ENCODE measurements around the gene SYT9.

The SYT9 gene

GRCh38 chr11:7381937-7382336, 130.2 kb downstream of the SYT9 start:
- DNase-seq (ENCODE audit: low read depth, low spot score), result no peak
- no peak for TF ChIP-seq FOXP2 (optimal IDR thresholded peaks at IDR 0.05; ENCODE audit: control extremely low read depth, extremely low read length, insufficient read depth)
- TF ChIP-seq POLR2AphosphoS5 (IDR thresholded peaks at IDR 0.05; ENCODE audit: borderline replicate concordance, low read depth, low read length), result no peak
- no peak for TF ChIP-seq EZH2 (IDR thresholded peaks at IDR 0.05)
- H3K27ac ChIP-seq, result no peak overlapping the region
- H3K9ac ChIP-seq (ENCODE audit: insufficient read length), result no peak overlapping the region
- no peaks in the 10 kb centered on the region for H3K36me3 ChIP-seq (ENCODE audit: insufficient read depth, low read length)
- no peak overlapping the region for H3K4me3 ChIP-seq
- H3K9me3 ChIP-seq (ENCODE audit: low read depth, low read length), result no peaks in the 10 kb centered on the region

GRCh38 chr11:7383406-7383805, 131.7 kb downstream of the SYT9 start:
- Histone ChIP-seq H3K4me3 (no peak overlapping the region), H3K9ac (ENCODE audit: insufficient read length) (no peak overlapping the region), H3K9me3 (ENCODE audit: low read depth, low read length) (no peaks in the 10 kb centered on the region), H3K27ac (no peak overlapping the region), H3K36me3 (ENCODE audit: insufficient read depth, low read length) (no peaks in the 10 kb centered on the region)
- no peak for TF ChIP-seq FOXP2 (optimal IDR thresholded peaks at IDR 0.05; ENCODE audit: control extremely low read depth, extremely low read length, insufficient read depth)
- TF ChIP-seq POLR2AphosphoS5 (IDR thresholded peaks at IDR 0.05; ENCODE audit: borderline replicate concordance, low read depth, low read length), result no peak
- TF ChIP-seq EZH2 (IDR thresholded peaks at IDR 0.05), result no peak
- DNase-seq (ENCODE audit: low read depth, low spot score), result no peak

- no peak overlapping the region for H3K9ac ChIP-seq (ENCODE audit: insufficient read length)
- no peaks in the 10 kb centered on the region for H3K9me3 ChIP-seq (ENCODE audit: low read depth, low read length)
- TF ChIP-seq POLR2AphosphoS5 (IDR thresholded peaks at IDR 0.05; ENCODE audit: borderline replicate concordance, low read depth, low read length), result no peak
- TF ChIP-seq EZH2 (IDR thresholded peaks at IDR 0.05), result no peak
- TF ChIP-seq FOXP2 (optimal IDR thresholded peaks at IDR 0.05; ENCODE audit: control extremely low read depth, extremely low read length, insufficient read depth), result no peak
- DNase-seq (ENCODE audit: low read depth, low spot score), result no peak
- H3K36me3 ChIP-seq (ENCODE audit: insufficient read depth, low read length), result no peaks in the 10 kb centered on the region
- no peak overlapping the region for H3K4me3 ChIP-seq
- H3K27ac ChIP-seq, result no peak overlapping the region
These were observed 133.0 kb downstream of the SYT9 start for GRCh38 chr11:7384691-7385090.

GRCh38 chr11:7385532-7385931, 133.8 kb downstream of the SYT9 start:
- no peak overlapping the region for H3K27ac ChIP-seq
- H3K9me3 ChIP-seq (ENCODE audit: low read depth, low read length), result no peaks in the 10 kb centered on the region
- H3K9ac ChIP-seq (ENCODE audit: insufficient read length), result no peak overlapping the region
- no peak overlapping the region for H3K4me3 ChIP-seq
- no peak for DNase-seq (ENCODE audit: low read depth, low spot score)
- no peaks in the 10 kb centered on the region for H3K36me3 ChIP-seq (ENCODE audit: insufficient read depth, low read length)
- TF ChIP-seq POLR2AphosphoS5 (IDR thresholded peaks at IDR 0.05; ENCODE audit: borderline replicate concordance, low read depth, low read length), result no peak
- TF ChIP-seq FOXP2 (optimal IDR thresholded peaks at IDR 0.05; ENCODE audit: control extremely low read depth, extremely low read length, insufficient read depth), result no peak
- no peak for TF ChIP-seq EZH2 (IDR thresholded peaks at IDR 0.05)

GRCh38 chr11:7413961-7414915, 162.5 kb downstream of the SYT9 start:
- no peak overlapping the region for H3K27ac ChIP-seq
- TF ChIP-seq POLR2AphosphoS5 (IDR thresholded peaks at IDR 0.05; ENCODE audit: borderline replicate concordance, low read depth, low read length), result no peak
- no peak for TF ChIP-seq EZH2 (IDR thresholded peaks at IDR 0.05)
- no peak for TF ChIP-seq FOXP2 (optimal IDR thresholded peaks at IDR 0.05; ENCODE audit: control extremely low read depth, extremely low read length, insufficient read depth)
- DNase-seq (ENCODE audit: low read depth, low spot score), result no peak
- H3K36me3 ChIP-seq (ENCODE audit: insufficient read depth, low read length), result no peaks in the 10 kb centered on the region
- no peak overlapping the region for H3K9ac ChIP-seq (ENCODE audit: insufficient read length)
- H3K9me3 ChIP-seq (ENCODE audit: low read depth, low read length), result no peaks in the 10 kb centered on the region
- H3K4me3 ChIP-seq, result no peak overlapping the region

- no peaks in the 10 kb centered on the region for H3K9me3 ChIP-seq (ENCODE audit: low read depth, low read length)
- H3K4me3 ChIP-seq, result no peak overlapping the region
- no peak overlapping the region for H3K9ac ChIP-seq (ENCODE audit: insufficient read length)
- TF ChIP-seq FOXP2 (optimal IDR thresholded peaks at IDR 0.05; ENCODE audit: control extremely low read depth, extremely low read length, insufficient read depth), result no peak
- TF ChIP-seq POLR2AphosphoS5 (IDR thresholded peaks at IDR 0.05; ENCODE audit: borderline replicate concordance, low read depth, low read length), result no peak
- TF ChIP-seq EZH2 (IDR thresholded peaks at IDR 0.05), result no peak
- DNase-seq (ENCODE audit: low read depth, low spot score), result no peak
- no peaks in the 10 kb centered on the region for H3K36me3 ChIP-seq (ENCODE audit: insufficient read depth, low read length)
- no peak overlapping the region for H3K27ac ChIP-seq
These were observed 163.5 kb downstream of the SYT9 start for GRCh38 chr11:7414973-7415817.

- H3K9ac ChIP-seq (ENCODE audit: insufficient read length), result no peak overlapping the region
These were observed 164.4 kb downstream of the SYT9 start for GRCh38 chr11:7416080-7416479.

GRCh38 chr11:7417328-7417727, 165.6 kb downstream of the SYT9 start:
- no peak overlapping the region for H3K9ac ChIP-seq (ENCODE audit: insufficient read length)
- no peak for DNase-seq (ENCODE audit: low read depth, low spot score)
- no peaks in the 10 kb centered on the region for H3K36me3 ChIP-seq (ENCODE audit: insufficient read depth, low read length)
- H3K9me3 ChIP-seq (ENCODE audit: low read depth, low read length), result no peaks in the 10 kb centered on the region
- no peak overlapping the region for H3K27ac ChIP-seq
- no peak for TF ChIP-seq FOXP2 (optimal IDR thresholded peaks at IDR 0.05; ENCODE audit: control extremely low read depth, extremely low read length, insufficient read depth)
- TF ChIP-seq EZH2 (IDR thresholded peaks at IDR 0.05), result no peak
- TF ChIP-seq POLR2AphosphoS5 (IDR thresholded peaks at IDR 0.05; ENCODE audit: borderline replicate concordance, low read depth, low read length), result no peak
- no peak overlapping the region for H3K4me3 ChIP-seq

More at GRCh38 chr11:7416080-7416479, 164.4 kb downstream of the SYT9 start:
- no peak for DNase-seq (ENCODE audit: low read depth, low spot score)
- Histone ChIP-seq H3K27ac (no peak overlapping the region), H3K4me3 (no peak overlapping the region), H3K9me3 (ENCODE audit: low read depth, low read length) (no peaks in the 10 kb centered on the region), H3K36me3 (ENCODE audit: insufficient read depth, low read length) (no peaks in the 10 kb centered on the region)
- no peak for TF ChIP-seq FOXP2 (optimal IDR thresholded peaks at IDR 0.05; ENCODE audit: control extremely low read depth, extremely low read length, insufficient read depth)
- no peak for TF ChIP-seq POLR2AphosphoS5 (IDR thresholded peaks at IDR 0.05; ENCODE audit: borderline replicate concordance, low read depth, low read length)
